Panc1 (cell line): ENCODE results near the gene SNX10.

Source experiments
- POLR2AphosphoS5 ChIP-seq: IDR thresholded peaks from 2 replicates; pipeline ENCODE4 v1.6.1; 2012; ENCODE audit warnings: mild to moderate bottlenecking, low read depth, low read length, moderate library complexity
- TCF7L2 ChIP-seq: IDR thresholded peaks from 2 replicates; pipeline ENCODE4 v1.6.1; 2011; ENCODE audit warnings: mild to moderate bottlenecking, low read depth, low read length, inconsistent platforms
- TF ChIP-seq, protein P1 (sequence below): fragments of 450-650 bp; IDR thresholded peaks from 2 replicates; pipeline ENCODE4 v1.5.1; 2017; ENCODE audit warnings: mild to moderate bottlenecking
- TF ChIP-seq, protein P2 (sequence below), 2 experiments: IDR thresholded peaks; 2 replicates each; pipeline ENCODE4 v1.6.1; 2011 to 2012; ENCODE audit warnings: low read depth in 2 of 2, control low read depth in 1 of 2, low read length in 1 of 2, mild to moderate bottlenecking in 1 of 2, moderate library complexity in 1 of 2; ENCODE audit not compliant: insufficient read depth in 1 of 2

DNA sequence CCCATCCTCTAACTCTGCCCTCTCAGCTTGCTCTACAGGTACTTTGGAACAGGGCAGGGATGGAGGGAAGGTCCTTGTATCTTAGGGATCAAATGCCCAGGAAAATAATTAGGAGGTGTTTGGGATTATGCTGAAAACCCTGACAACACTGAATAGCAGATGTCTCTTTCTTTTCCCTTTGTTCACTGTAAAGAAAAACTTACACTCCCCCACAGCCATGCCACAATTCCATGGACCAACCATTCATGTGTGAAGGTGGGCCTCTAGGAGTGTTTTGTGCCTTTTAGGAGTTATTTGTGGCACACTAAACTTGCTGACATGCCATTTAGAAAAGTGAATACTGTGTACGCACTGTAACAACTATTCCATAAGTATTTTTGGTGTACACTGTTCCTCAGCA is 108.1 kb downstream of the SNX10 start:
- TF ChIP-seq, protein P1, sequence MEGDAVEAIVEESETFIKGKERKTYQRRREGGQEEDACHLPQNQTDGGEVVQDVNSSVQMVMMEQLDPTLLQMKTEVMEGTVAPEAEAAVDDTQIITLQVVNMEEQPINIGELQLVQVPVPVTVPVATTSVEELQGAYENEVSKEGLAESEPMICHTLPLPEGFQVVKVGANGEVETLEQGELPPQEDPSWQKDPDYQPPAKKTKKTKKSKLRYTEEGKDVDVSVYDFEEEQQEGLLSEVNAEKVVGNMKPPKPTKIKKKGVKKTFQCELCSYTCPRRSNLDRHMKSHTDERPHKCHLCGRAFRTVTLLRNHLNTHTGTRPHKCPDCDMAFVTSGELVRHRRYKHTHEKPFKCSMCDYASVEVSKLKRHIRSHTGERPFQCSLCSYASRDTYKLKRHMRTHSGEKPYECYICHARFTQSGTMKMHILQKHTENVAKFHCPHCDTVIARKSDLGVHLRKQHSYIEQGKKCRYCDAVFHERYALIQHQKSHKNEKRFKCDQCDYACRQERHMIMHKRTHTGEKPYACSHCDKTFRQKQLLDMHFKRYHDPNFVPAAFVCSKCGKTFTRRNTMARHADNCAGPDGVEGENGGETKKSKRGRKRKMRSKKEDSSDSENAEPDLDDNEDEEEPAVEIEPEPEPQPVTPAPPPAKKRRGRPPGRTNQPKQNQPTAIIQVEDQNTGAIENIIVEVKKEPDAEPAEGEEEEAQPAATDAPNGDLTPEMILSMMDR, result no peak
- TF ChIP-seq POLR2AphosphoS5 (no peak), TCF7L2 (no peak)
- TF ChIP-seq, protein P2, sequence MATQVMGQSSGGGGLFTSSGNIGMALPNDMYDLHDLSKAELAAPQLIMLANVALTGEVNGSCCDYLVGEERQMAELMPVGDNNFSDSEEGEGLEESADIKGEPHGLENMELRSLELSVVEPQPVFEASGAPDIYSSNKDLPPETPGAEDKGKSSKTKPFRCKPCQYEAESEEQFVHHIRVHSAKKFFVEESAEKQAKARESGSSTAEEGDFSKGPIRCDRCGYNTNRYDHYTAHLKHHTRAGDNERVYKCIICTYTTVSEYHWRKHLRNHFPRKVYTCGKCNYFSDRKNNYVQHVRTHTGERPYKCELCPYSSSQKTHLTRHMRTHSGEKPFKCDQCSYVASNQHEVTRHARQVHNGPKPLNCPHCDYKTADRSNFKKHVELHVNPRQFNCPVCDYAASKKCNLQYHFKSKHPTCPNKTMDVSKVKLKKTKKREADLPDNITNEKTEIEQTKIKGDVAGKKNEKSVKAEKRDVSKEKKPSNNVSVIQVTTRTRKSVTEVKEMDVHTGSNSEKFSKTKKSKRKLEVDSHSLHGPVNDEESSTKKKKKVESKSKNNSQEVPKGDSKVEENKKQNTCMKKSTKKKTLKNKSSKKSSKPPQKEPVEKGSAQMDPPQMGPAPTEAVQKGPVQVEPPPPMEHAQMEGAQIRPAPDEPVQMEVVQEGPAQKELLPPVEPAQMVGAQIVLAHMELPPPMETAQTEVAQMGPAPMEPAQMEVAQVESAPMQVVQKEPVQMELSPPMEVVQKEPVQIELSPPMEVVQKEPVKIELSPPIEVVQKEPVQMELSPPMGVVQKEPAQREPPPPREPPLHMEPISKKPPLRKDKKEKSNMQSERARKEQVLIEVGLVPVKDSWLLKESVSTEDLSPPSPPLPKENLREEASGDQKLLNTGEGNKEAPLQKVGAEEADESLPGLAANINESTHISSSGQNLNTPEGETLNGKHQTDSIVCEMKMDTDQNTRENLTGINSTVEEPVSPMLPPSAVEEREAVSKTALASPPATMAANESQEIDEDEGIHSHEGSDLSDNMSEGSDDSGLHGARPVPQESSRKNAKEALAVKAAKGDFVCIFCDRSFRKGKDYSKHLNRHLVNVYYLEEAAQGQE (IDR thresholded peaks at IDR 0.05; ENCODE audit: insufficient read depth in 1 of 2, low read depth in 2 of 2, low read length in 1 of 2), result no peak
